Measurements from ENCODE around the gene HECTD4.

HECTD4 gene

DNA sequence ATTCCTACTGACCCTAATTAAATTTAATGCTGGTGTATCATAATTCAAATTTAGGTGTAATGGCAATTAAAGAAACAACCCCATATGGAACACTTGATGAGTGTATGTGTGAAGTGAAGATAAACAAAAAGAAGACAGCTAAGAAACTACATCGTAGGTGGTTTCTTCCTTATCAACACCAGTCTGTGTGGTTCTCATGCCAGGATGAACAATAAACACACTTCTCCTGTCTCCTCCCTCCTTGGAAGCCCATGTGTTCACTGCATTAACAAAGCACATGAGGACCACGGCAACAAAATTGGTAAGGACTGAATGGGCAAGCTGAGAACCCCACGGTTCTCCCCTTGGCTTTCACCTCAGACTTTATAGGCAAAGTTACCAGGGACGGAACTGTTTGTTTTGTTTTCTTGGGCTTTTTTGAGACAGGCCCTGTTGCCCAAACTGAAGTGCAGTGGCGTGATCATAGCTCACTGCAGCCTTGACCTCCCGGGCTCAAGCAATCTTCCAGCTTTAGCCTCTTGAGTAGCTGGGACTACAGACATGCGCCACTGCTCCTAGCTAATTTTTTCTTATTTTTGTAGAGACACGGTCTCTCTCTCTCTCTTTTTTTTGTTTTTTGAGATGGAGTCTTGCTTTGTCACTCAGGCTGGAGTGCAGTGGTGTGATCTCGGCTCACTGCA, 185.9 kb downstream of the HECTD4 start:
- no peak for DNase-seq

DNA sequence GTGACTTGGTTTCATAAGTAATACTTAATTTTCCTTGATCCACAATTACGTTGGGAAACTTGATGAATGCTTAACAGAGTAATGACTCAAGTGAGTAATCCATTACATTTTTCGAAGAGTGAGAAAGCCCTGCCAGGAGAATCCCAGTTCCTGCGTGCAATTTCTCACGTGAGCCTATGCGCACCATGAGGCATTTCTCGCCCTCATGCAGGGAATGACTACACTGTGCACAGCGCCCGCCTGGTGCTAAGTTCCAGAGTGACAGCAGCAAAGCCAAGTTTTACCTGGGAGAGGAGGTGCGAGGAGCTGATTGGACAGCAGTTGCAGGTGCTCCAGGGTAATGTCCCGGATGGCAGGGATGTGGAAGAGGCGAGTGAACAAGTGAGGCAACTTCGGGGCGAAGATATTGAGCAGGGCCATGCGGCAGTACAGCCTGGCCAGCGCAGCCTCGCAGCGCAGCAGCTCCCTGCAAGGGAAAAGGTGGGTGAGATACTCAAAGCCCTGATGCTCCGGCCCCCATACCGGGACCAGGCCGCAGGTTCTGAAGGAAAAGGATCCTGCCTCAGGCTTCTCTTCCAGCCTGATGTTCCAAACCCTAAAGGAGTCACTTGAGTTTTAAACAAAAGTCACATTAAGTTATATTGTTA, 187.5 kb downstream of the HECTD4 start:
- no peak for DNase-seq

GRCh38 chr12:112192475-112192874, 189.8 kb downstream of the HECTD4 start:
- no peak for DNase-seq

DNA sequence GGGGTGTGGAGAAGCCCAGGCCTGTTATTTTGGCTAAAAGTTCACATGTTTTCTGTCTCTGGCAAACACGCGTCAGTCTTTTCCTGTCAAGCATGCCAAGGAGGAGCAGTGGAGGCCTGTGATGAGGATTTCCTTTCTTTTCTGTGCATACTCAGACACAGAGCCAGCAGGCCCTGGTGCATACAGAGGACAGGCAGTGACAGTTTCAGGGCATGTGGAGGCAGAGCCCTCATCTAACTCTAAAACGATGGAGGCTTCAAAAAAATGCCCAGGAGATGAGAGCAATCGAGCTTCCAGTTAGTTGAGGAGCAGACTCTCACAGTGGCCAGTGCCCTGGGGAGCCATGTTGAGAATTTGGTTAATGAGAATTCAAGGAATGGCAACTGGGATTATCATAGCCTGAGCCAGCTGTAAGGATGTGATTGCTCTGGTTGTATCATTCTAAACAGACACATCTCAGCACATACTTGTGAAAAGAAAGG, 190.3 kb downstream of the HECTD4 start:
- no peak for DNase-seq

DNA sequence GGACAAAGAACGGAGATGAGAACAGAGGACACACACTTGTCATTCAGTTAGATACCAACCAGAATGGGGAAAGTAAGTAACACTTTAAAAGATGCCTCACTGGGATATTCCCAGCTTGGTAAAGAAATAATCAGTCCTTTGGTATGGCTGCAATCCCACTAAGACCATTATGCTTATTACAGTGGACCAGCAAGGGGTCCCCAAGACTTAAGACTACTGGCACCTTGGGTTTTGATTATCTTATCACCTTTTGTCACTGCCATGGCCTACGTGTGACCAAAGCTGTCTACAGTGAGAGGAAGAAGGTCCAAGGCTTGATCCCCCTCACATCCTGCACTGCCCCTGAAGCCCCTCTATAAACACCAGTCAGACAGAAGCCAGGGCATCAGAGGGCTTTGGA, 191.0 kb downstream of the HECTD4 start:
- DNase-seq: no peak

DNA sequence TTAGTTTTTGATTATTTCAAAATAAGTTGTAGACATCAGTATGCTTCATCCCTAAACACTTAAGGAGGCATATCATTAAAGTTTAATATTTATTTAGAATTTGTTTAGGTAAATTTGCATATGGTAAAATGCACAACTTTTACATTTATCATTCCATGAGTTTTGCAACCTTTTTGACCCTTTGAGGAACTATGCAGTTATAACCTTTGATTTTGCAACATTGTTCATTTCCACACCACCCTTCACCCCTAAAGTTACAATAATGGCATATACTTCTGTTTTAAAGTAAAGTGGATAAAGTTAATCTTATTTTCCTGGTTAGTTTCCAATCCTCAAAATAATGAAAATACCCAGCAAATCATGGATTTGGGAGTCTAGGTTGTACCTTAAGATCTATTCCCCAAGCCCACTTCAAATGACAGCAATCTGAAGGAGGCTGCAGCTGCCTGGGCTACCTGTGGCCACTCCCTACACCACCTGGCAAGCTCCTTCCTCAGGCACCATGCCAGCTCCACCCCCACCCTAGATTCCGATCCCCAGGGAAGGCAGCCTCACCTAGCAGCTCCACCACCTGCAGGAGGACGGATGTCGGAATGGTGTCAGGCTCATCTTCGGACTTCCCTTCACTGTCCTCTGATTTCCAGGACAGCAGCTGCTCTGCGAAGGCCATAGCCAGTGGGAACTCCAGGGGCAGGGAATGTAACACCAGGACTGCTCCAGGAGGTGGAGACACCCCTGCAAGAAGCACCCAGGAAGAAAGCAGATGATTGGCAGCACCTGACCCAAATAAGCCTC, 191.8 kb downstream of the HECTD4 start:
- DNase-seq: no peak

GRCh38 chr12:112188130-112188830, 194.0 kb downstream of the HECTD4 start:
- no peak for DNase-seq

DNA sequence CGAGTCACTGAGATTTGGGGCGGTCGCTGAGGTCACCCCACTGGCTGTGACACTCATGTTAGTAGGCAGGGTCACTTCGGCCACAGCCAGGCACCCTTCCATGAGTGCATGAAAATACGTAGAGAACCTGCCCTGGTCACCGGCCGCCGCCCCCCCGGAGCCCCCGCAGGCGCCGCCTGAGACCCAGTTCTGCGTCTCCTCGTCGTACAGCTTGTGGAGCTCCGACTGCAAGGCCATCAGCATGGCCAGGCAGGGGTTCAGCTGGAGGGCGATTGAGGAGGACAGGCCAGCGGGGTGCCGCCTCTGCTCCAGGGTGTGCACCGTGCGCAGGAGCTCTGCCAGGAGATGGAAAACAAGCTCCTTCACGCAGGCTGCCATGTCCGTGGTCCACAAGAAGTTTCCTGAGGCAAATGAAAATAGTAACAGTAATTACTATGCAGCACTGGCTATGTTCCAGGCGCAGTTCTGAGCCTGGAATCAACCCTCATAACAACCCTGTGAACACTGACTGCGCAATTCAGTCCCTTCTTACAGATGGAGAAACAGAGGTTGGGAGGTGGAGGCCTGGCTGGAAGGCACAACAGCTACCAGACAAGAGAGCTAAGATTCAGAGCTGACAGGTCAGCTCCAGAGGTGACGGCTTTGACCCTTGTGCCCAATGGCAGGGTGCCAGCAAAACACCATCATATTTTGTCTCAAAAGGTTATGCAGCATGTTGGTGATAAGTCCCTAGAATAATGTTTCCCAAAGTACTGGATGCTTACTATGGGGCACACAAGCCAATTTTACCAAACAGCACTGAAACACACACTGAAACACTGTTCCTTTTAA, 196.9 kb downstream of the HECTD4 start:
- DNase-seq: no peak

- no peak for DNase-seq
Observed at GRCh38 chr12:112184056-112184887, 198.0 kb downstream of the HECTD4 start.

DNA sequence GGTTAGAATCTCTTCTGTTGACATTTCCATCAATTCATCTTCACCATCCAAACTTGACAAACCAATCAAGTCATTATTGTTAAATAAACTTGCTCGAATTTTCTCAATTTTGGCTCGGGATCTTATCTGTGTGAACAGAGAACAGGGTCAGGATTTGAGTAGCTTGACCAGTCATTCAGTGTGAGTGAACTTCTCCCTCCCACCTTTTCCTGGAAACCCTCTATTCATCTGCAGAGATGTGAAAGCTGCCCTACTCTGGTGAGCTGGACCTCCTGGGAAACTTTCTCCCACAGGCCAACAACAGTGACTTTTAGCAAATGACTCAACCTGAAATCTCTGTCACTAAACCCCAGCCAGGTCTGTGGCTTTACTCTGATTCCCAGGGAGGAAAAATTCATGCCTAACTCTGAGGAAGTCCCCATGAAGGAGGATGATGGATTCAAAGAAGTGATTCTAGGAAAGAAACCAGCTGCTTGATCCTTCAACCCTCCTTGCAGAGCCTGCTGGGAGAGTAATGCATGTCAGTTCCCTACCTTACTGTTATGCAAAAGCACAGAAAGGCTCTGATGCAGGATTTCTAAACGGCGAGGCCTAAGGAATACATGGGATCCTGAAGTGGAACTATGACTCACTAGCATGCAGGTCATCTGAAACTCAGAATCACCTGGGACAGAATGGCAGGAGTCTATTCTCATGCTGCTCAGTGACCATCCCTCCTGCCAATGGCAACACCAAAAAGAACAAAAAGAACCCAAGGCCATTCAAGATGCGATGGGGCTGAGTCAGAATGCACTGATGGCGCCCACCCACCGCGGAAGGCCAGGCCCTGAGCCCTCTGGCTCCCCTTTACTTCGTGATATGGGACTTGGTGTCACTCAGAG, 198.8 kb downstream of the HECTD4 start:
- DNase-seq: no peak

DNA sequence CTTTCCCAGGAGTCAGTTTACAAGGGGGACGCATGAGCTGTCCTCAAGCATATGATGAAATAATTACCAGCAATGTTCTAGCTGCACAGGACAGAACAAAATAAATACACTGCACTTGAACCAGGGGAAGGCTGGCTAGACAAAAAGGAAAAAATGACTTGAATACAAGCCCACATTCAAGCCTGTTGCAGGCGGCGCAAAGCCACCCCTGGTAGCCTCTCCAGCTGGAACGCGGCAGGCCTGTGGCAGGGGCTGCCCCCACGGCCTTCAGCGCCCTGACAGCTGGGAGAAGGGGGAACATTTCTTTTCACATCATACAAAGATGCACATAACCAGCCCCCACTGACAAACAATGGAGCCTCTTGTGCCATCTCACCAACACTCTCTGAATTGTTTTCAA, 199.7 kb downstream of the HECTD4 start:
- DNase-seq: no peak

DNA sequence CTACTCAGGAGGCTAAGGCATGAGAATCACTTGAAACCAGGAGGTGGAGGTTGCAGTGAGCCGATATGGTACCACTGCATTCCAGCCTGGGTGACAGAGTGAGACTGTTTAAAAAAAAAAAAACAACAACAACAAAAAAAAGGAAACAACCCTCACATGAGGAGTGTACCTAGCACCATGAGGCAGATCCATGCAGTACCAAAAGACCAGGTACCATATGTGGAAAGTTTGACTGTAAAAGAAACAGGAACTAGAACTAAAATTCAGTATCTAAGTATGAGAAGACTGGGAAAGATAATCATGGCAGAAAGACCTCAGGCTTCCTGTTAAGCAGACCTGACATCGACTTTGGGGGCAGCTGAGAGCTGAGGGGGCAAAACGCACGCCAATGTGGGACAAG, 201.8 kb downstream of the HECTD4 start:
- no peak for DNase-seq

DNA sequence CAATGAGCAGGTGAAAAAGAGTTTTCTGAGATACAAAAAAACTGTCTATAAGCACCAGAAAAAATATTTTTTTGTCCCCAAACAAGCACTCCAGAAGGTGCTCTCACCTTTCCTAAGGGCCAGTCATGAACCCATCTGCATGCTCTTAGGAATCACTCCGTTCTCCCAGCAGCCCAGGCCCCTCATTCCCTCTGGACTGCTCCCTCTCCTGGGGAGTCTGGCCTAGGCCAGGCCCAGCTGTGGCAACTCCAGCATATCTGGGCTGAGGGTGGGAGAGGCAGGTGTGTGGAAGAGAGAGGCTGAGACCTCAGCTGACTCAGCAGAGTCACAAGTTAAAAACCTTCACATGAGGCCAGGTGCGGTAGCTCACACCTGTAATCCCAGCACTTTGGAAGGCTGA, 202.3 kb downstream of the HECTD4 start:
- no peak for DNase-seq

DNA sequence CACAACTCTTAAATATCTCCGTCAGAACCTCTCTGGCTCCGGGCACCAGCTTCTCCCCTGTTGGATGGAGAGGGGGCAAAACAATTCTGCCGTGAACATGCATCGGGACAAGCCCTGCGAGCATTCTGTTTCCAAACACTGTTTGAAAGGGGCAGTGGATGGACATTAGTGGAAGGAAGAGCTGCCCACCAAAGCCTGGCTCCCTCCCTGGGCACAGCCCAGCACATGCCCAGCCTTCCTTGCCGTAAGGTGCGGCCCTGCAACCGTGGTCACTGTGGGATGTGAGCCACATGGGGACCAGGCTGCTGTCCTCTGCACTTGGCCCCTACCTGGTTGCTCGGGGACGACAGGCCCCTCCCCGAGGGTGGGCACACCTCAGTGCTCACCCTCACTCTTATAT, 202.9 kb downstream of the HECTD4 start:
- DNase-seq: no peak

GRCh38 chr12:112178796-112179195, 203.4 kb downstream of the HECTD4 start:
- DNase-seq: no peak

DNA sequence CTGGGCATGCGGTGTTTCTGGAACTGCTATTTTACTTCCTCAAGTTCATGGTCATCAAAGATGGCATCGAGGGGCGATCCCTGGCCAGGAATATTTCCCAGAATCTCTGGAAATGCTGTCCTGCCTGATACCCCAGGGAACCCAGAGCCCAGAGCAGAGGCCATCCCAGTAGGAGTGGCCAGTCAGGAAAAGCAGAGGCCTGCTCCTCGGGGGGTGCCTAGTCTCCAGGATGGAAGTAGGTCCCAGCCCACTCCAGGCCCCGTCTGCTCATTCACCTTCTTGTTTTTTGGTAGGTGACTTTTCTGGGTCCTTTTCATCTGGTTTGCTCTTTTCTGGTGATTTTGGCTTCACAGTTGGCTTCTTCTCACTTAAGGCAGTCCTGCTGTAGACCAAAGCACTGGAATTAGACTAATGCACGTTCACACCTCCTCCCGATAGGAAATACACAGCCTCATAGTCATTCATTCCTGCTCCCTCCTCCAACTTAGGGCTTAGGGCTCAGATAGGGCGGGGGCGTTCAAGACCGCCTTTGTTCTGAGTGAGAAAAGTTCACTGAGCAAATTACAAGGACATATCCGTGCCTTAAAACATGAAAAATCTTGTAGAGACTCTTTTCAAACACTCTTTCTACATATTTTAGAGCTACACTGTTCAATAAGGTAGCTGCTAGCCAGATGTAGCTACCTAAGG, 205.8 kb downstream of the HECTD4 start:
- DNase-seq: no peak

DNA sequence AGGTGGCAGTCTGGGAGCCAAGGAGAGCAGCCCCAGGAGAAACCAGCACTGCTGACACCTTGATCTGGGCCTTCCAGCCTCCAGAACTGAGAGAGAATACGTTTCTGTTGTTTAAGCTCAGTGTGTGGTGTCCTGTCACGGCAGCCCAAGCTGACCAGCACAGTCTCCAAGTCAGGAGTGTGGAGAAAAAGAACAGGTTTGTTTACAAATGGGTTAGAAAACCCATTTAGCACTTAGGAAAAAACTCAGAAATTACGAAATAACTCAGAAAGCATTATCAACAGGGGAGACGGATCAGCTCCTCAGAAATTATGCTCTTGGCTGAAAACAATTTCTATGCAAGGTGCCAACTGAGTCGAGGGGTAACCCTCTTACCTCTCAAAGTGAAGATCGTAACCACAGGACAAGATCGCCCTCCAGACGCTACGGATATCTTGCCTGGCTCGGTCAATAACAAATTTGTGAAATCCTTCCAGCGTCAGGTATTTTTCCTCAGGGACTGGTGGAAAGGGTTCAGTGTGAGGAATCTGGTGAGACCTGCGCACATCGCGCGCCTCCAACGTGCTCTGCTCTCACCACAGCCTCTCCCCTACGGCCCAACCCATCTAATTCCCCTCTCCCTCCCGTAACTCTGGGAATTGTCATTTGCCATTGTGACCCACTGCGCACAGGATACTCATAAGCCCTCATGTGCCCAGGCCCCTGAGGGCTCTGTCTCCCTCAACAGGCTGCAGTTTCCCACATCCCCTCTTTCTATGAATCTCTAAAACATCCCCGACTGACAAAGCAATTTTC, 206.7 kb downstream of the HECTD4 start:
- DNase-seq: no peak

GRCh38 chr12:112172556-112173324, 209.5 kb downstream of the HECTD4 start:
- DNase-seq: no peak
